Measurements from ENCODE around the gene VAV2. TPM values are rescaled to one million over a fixed set of nuclear protein-coding genes. Genes with fewer than 3 reads are reported as not detected.
"Not testable (repeated sequence)": the region's sequence is repeated elsewhere in the genome, so short reads cannot be mapped to it uniquely, and the experiment has no call there.

Gene VAV2
- total and polyA plus RNA-seq, 2 donors: 9.8 to 13.7 TPM

GRCh38 chr9:133774799-133775198, 217.3 kb downstream of the VAV2 start:
- WGBS: 98% methylated on average over 16 of the region's 16 CpGs
- no peak overlapping the region for H3K27ac ChIP-seq (ENCODE audit: low read depth)
- DNase-seq (ENCODE audit: extremely low spot score): no peak
- H3K4me3 ChIP-seq (ENCODE audit: low read depth, low read length): no peak overlapping the region
- H3K4me1 ChIP-seq (ENCODE audit: insufficient read depth): no peaks in the 10 kb centered on the region
- peaks cover 9% of the 10 kb centered on the region for H3K36me3 ChIP-seq (ENCODE audit: insufficient read depth)

GRCh38 chr9:133773889-133774655, 218.1 kb downstream of the VAV2 start:
- H3K4me1 ChIP-seq (ENCODE audit: insufficient read depth): no peaks in the 10 kb centered on the region
- no peak for DNase-seq (ENCODE audit: extremely low spot score)
- H3K36me3 ChIP-seq (ENCODE audit: insufficient read depth): peaks cover 9% of the 10 kb centered on the region
- no peak overlapping the region for H3K27ac ChIP-seq (ENCODE audit: low read depth)
- no peak overlapping the region for H3K4me3 ChIP-seq (ENCODE audit: low read depth, low read length)
- 97% methylated on average over 9 of the region's 9 CpGs for WGBS

GRCh38 chr9:133772581-133772980, 219.5 kb downstream of the VAV2 start:
- H3K27ac ChIP-seq (ENCODE audit: low read depth): no peak overlapping the region
- no peaks in the 10 kb centered on the region for H3K4me1 ChIP-seq (ENCODE audit: insufficient read depth)
- 96% methylated on average over 7 of the region's 7 CpGs for WGBS
- H3K36me3 ChIP-seq (ENCODE audit: insufficient read depth): peaks cover 9% of the 10 kb centered on the region
- DNase-seq (ENCODE audit: extremely low spot score): no peak
- H3K4me3 ChIP-seq (ENCODE audit: low read depth, low read length): no peak overlapping the region

- 95% methylated on average over 26 of the region's 26 CpGs for WGBS
Observed at GRCh38 chr9:133771486-133772482, 220.3 kb downstream of the VAV2 start.

GRCh38 chr9:133770076-133770777, 221.9 kb downstream of the VAV2 start:
- H3K27ac ChIP-seq (ENCODE audit: low read depth): no peak overlapping the region
- no peaks in the 10 kb centered on the region for H3K4me1 ChIP-seq (ENCODE audit: insufficient read depth)
- H3K4me3 ChIP-seq (ENCODE audit: low read depth, low read length): no peak overlapping the region
- peaks cover 9% of the 10 kb centered on the region for H3K36me3 ChIP-seq (ENCODE audit: insufficient read depth)
- WGBS: 92% methylated on average over 16 of the region's 16 CpGs
- DNase-seq (ENCODE audit: extremely low spot score): no peak

More at GRCh38 chr9:133771486-133772482, 220.3 kb downstream of the VAV2 start:
- no peak for DNase-seq (ENCODE audit: extremely low spot score)
- H3K4me3 ChIP-seq (ENCODE audit: low read depth, low read length): no peak overlapping the region
- H3K4me1 ChIP-seq (ENCODE audit: insufficient read depth): no peaks in the 10 kb centered on the region
- H3K27ac ChIP-seq (ENCODE audit: low read depth): no peak overlapping the region
- peaks cover 9% of the 10 kb centered on the region for H3K36me3 ChIP-seq (ENCODE audit: insufficient read depth)

GRCh38 chr9:133769511-133770075, 222.5 kb downstream of the VAV2 start:
- Histone ChIP-seq H3K4me3 (ENCODE audit: low read depth, low read length) (no peak overlapping the region), H3K36me3 (ENCODE audit: insufficient read depth) (peaks cover 9% of the 10 kb centered on the region), H3K4me1 (ENCODE audit: insufficient read depth) (no peaks in the 10 kb centered on the region), H3K27ac (ENCODE audit: low read depth) (no peak overlapping the region)
- DNase-seq (ENCODE audit: extremely low spot score): no peak
- WGBS: 94% methylated on average over 17 of the region's 17 CpGs

GRCh38 chr9:133768859-133769510, 223.1 kb downstream of the VAV2 start:
- Histone ChIP-seq H3K4me3 (ENCODE audit: low read depth, low read length) (no peak overlapping the region), H3K27ac (ENCODE audit: low read depth) (no peak overlapping the region), H3K36me3 (ENCODE audit: insufficient read depth) (peaks cover 5% of the 10 kb centered on the region), H3K4me1 (ENCODE audit: insufficient read depth) (no peaks in the 10 kb centered on the region)
- DNase-seq (ENCODE audit: extremely low spot score): no peak
- WGBS: 88% methylated on average over 15 of the region's 15 CpGs

GRCh38 chr9:133768371-133768858, 223.7 kb downstream of the VAV2 start:
- H3K36me3 ChIP-seq (ENCODE audit: insufficient read depth): peaks cover 4% of the 10 kb centered on the region
- no peak for DNase-seq (ENCODE audit: extremely low spot score)
- 98% methylated on average over 17 of the region's 17 CpGs for WGBS
- no peak overlapping the region for H3K4me3 ChIP-seq (ENCODE audit: low read depth, low read length)
- no peak overlapping the region for H3K27ac ChIP-seq (ENCODE audit: low read depth)
- H3K4me1 ChIP-seq (ENCODE audit: insufficient read depth): no peaks in the 10 kb centered on the region

- Histone ChIP-seq H3K36me3 (ENCODE audit: insufficient read depth) (peaks cover 5% of the 10 kb centered on the region), H3K4me1 (ENCODE audit: insufficient read depth) (no peaks in the 10 kb centered on the region), H3K4me3 (ENCODE audit: low read depth, low read length) (no peak overlapping the region), H3K27ac (ENCODE audit: low read depth) (no peak overlapping the region)
- WGBS: 100% methylated on average over 1 of the region's 1 CpG
- no peak for DNase-seq (ENCODE audit: extremely low spot score)
Observed at GRCh38 chr9:133767625-133768024, 224.5 kb downstream of the VAV2 start.

- no peak overlapping the region for H3K27ac ChIP-seq (ENCODE audit: low read depth)
- WGBS: 97% methylated on average over 1 of the region's 1 CpG
- H3K4me3 ChIP-seq (ENCODE audit: low read depth, low read length): no peak overlapping the region
- H3K4me1 ChIP-seq (ENCODE audit: insufficient read depth): no peaks in the 10 kb centered on the region
- DNase-seq (ENCODE audit: extremely low spot score): no peak
- peaks cover 5% of the 10 kb centered on the region for H3K36me3 ChIP-seq (ENCODE audit: insufficient read depth)
Observed at GRCh38 chr9:133767008-133767407, 225.1 kb downstream of the VAV2 start.

GRCh38 chr9:133766234-133766633, 225.9 kb downstream of the VAV2 start:
- H3K4me3 ChIP-seq (ENCODE audit: low read depth, low read length); DNase-seq (ENCODE audit: extremely low spot score); H3K36me3 ChIP-seq (ENCODE audit: insufficient read depth); H3K4me1 ChIP-seq (ENCODE audit: insufficient read depth); H3K27ac ChIP-seq (ENCODE audit: low read depth): not testable (repeated sequence)
- WGBS: 72% methylated on average over 3 of the region's 3 CpGs

GRCh38 chr9:133763272-133764183, 228.6 kb downstream of the VAV2 start:
- Histone ChIP-seq H3K4me3 (ENCODE audit: low read depth, low read length) (no peak overlapping the region), H3K36me3 (ENCODE audit: insufficient read depth) (peaks cover 2% of the 10 kb centered on the region), H3K4me1 (ENCODE audit: insufficient read depth) (no peaks in the 10 kb centered on the region), H3K27ac (ENCODE audit: low read depth) (no peak overlapping the region)
- no peak for DNase-seq (ENCODE audit: extremely low spot score)
- 84% methylated on average over 26 of the region's 26 CpGs for WGBS

Measured in urinary bladder (tissue), 4 donors.